ENCODE measurements around the gene RPL38.
"Not testable (repeated sequence)": the region's sequence is repeated elsewhere in the genome, so short reads cannot be mapped to it uniquely, and the experiment has no call there.

Gene RPL38

GRCh38 chr17:74185571-74186185 is 17.8 kb upstream of the RPL38 start:
- no peak for DNase-seq

DNA sequence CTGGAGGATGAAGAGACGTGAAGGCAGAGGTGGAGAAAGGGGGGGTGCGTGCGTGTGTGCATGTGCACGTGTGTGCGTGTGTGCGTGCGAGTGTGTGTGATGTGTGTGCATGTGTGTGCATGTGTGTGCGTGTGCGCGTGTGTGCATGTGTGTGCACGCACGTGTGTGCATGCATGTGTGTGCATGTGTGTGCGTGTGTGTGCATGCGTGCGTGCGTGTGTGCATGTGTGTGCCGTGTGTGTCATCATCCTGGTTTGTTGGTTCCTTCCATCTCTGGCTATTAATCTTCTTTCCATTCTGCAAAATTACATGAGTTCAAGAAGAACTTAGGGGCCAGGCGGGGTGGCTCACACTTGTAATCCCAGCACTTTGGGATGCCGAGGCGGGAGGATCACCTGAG is 17.0 kb upstream of the RPL38 start:
- DNase-seq: no peak

GRCh38 chr17:74187761-74188160 is 15.7 kb upstream of the RPL38 start:
- no peak for DNase-seq

GRCh38 chr17:74188687-74189086 is 14.8 kb upstream of the RPL38 start:
- DNase-seq: not testable (repeated sequence)

DNA sequence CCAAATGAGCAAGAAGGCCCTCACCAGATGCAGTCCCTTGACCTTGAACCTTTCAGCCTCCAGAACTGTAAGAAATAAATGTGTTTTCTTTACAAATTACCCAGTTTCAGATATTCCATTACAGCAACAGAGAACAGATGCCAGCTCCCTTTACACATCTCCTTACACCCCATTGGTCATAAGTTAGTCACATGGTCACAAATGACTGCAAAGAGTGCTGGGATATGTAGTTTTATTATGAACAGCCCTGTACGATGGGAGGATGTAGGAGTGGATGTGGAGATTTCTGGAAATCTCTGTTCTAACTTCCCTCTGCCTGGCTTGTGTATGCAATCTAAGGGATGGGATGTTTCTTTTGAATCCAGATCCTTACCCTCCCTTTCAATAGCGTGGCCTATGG is 13.3 kb upstream of the RPL38 start:
- no peak for DNase-seq

DNA sequence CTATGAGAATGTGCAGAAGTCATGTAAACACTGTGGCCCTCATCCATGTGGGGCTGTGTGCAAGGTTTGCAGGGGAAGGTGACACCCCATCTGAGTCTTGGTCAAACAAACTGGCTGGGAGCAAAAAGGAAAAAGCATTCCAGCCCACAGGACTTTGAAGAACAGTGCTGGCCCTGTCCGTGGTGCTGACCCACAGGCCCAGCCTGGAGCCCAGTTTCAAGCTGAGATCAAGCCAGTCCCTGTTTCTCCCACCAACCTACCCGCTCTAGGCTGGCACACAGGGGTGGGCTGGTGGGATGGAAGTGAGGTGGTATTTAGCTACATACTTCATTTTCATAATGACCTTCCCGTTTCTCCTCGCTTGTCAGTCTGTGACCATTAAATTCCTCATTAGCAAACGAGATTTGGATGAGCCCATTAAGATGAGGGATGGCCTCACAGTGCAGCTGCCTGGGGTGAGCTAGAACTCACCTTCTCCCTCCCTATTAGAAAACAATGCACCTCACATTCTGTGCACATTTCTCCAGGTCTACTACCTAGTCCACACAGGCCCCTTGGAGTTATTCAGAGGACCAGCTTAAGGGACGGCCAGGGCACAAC is 12.6 kb upstream of the RPL38 start:
- no peak for DNase-seq

DNA sequence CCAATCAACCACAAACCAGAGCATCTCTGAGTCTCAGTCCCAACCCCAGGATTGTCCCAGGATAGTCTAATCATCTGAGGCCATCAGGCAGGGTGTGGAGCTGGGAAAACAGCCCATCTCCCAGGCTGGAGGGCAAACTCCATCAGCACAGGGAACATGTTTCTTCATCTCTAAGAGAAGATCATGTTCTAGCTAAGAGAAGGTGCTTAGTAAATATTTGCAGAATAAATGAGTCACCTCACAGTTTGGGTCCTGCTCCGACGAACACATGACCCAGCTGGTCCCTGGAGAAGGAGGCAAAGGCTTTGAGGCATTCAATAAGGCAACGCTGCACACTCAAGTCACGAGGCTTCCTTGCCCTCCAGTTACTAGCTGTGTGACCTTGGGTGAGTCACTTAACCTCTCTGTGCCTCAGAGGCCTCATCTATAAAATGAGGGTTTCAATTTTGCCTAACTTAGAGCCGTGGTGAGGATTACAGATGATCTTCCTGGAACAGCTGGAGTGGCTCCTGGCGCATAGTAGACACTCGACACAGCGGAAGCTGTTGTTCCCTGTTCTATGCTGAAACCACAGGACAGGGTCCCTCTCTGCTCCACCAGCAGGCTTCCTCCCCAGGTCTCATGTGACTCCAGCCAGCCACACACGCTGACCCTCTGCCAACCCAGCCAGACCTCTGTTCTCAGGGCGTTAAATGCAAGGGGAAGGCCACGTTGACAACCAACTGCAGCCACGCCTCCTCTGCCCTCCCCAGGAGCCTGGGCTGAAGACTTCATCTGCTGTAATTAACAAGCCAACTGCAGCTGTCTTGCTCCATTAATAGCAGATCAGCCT is 10.3 kb upstream of the RPL38 start:
- no peak for DNase-seq

DNA sequence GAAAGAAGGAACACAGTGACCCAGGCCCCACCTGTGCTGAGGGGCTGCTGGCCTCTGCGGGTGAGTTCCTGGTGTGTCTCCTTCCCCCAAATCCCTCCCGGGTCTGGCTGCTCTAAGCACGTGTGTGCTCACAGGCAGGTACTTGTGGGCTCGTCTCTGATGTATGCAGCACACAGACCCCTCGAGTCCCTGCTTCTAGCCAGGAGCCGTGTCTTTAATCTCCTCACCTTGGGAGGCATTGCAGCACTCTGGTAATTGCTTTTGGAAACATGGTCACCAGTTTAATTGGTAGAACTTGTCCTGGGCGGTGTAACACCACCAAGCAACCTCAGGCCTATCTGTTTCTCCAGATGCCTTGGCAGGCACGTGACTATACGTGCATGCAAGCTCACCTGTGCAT is 8.8 kb upstream of the RPL38 start:
- DNase-seq: no peak

GRCh38 chr17:74196541-74197317 is 6.7 kb upstream of the RPL38 start:
- DNase-seq: no peak

GRCh38 chr17:74197801-74198200 is 5.7 kb upstream of the RPL38 start:
- DNase-seq: no peak

DNA sequence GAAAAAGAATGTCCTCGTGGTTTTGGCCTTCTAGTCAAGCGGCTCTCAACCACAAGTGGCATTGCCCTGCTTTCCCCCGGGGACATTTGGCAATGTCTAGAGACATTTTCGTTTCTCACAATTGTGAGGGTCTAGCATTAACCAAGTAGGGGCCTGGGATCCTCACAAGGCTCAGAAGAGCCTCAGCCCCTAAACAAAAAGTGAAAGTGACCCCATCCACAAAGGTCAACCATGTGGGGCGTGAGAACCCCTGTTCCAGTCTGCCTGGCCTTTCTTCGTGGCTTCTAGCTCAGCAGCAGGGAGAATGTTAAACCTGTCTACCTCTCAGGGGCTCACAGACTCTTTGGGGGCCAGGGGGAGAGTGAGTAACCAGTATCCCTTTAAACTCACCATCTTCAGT is 4.8 kb upstream of the RPL38 start:
- no peak for DNase-seq

DNA sequence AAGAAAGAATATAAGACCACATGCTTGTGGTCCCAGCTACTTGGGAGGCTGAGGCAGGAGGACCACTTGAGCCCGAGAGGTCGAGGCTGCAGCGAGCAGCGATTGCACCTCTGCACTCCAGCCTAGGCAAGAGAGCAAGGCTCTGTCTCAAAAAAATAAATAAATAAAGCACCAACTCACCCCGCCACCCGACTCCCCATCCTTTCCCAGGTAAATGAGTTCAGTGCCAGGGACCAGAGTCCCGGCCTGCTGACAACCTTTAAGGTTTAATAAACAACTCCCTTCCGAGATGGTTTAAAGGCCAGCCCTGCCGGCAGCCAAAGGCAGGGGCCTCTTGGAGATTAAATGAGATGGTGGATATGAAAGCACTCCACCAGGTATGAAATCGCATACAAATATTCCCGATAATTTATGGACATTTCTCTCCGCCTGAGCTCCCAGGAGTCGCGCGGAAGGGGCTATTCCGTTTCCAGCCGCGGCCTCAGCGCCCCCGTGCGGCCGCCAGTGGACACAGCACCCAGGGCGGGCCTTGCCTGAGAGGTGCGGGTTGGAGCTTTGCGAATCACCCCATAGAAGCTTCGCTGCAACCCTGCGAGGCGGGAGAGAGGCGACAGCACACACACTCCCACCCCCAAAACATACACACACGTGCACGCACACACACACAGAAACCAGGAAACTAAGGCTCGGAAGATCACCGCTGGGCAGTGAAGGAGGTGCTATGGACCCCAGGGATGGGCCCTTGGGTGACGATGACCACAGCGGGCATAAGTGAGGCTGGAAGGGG is 4.0 kb upstream of the RPL38 start:
- DNase-seq: peak; percentile 71

DNA sequence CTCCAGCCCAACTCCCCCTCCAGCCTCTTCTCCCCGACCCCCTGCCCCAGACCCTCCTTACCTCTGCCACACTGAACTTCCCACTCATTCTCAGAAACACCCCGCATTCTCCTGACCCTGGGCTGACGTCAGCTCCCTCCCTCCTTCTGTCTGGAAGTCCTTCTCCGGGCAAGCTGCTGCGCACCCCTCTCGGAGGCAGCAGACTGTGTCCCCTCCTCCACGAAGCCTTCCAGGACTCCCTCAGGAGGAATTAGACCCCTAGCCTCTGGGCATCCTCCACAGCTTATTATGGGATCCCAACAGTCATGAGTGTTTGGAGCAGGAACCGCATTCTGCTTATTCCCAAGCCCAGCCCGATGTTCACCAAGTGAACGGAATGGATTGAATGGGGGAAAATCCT is 3.4 kb upstream of the RPL38 start:
- no peak for DNase-seq

DNA sequence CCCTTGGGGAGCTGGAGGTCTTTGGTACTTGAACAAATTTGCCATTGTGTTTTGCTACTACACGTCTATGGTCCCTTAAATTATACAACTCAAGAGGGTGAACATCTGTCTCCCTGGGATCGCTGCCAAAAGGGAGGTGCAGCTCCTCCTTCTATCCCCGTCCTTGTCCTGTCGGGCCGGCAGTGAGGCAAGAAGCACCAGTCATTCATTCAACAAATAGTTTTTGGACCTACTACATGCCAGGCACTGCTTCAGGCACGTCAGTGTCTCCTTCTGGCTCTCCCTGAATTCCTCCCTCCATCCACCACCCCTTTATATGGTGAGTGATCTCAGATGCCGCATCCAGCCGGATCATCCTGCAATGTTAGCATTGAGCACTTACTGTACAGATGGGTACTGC is 2.2 kb upstream of the RPL38 start:
- no peak for DNase-seq

- DNase-seq: no peak
These were observed 1.5 kb upstream of the RPL38 start for GRCh38 chr17:74201948-74202347.

GRCh38 chr17:74202938-74203337 is 540 bp upstream of the RPL38 start:
- no peak for DNase-seq

GRCh38 chr17:74204474-74204873 is 996 bp downstream of the RPL38 start:
- no peak for DNase-seq

- DNase-seq: no peak
These were observed 1.8 kb downstream of the RPL38 start for GRCh38 chr17:74205274-74205673.

GRCh38 chr17:74206332-74206818 is 2.9 kb downstream of the RPL38 start:
- DNase-seq: no peak

DNA sequence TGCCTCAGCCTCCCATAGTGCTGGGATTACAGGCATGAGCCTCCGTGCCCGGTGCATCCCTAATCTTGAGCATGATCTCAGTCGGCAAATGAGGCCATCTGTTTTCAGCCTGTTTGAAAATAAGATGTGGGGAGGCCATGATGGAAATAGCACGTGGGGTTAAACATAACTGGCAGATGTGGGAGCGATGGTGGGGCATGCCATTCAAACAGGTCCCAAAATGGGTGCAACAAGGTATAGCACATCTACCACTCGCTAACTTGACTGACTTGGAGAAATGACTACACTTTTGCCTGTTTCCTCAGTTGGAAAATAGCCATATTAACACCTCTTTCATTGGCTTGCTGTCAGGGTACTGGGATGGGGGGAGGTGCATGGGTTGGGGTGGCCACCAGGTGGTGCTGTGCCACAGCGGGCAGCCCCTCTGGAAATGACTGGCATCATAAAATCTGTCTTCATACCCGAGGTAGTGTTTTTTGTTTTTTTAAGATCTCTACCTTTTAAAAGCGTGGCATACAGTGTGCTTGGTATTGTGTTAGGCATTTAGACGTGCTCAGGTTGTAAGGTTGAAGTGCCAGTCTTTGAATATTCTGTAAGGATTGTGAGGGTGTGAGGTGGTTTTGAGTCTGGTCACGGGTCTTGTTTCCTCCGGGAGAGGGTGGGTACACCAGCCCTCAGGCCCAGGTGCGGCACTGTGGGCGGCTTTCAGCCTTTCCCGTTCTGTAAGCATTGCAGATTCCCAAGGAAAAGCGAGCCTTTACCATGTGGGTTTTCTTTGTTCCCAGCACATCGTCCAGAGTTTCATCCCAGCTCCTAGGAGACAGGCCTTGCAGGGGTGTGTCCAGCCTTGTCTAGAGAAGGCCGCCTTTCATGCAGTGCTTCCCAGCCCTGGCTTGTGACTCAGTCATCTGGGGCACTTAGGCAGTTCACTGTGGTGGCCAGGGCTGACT is 7.0 kb downstream of the RPL38 start:
- peak; percentile 85 for DNase-seq

Data from activated T-cell treated with anti-CD3 and anti-CD28 coated beads, Interleukin-2, amount 50 U/mL, for 1 hour (primary cell).